Heart left ventricle (tissue), 16 donors: ENCODE data around the gene SCRG1. TPM values are rescaled to one million over a fixed set of nuclear protein-coding genes. Genes with fewer than 3 reads are reported as not detected.

ENCODE experiments used
- ATAC-seq, 4 donors: fragments of 200-7000 bp; cut with Tn5 transposase; one replicate each; pipeline ENCODE4 v1.9.1; 2020 to 2022; ENCODE audit warnings: moderate library complexity in 4 of 4, mild to moderate bottlenecking in 3 of 4, moderate number of reproducible peaks in 1 of 4
- DNase-seq, 5 donors: peaks; one replicate each; pipeline ENCODE4 v3.0.0-alpha.2; 2020
- H3K27ac ChIP-seq, 12 donors: fragments of 200-600 bp; sonication (generic) in 4 of 12; one replicate each; pipeline versions ENCODE4 v1.5.0 to v1.8.0; 2016 to 2022; ENCODE audit warnings: mild to moderate bottlenecking in 2 of 12
- H3K27me3 ChIP-seq, 9 donors: fragments of 200-600 bp; sonication (generic) in 2 of 9; one replicate each; pipeline versions ENCODE4 v1.5.1 to v1.8.0; 2016 to 2022; ENCODE audit warnings: mild to moderate bottlenecking in 3 of 9
- H3K36me3 ChIP-seq, 9 donors: fragments of 200-600 bp; sonication (generic) in 2 of 9; one replicate each; pipeline versions ENCODE4 v1.5.0 to v1.8.0; 2018 to 2022; ENCODE audit warnings: mild to moderate bottlenecking in 2 of 9
- H3K4me1 ChIP-seq, 12 donors: fragments of 200-600 bp; sonication (generic) in 4 of 12; one replicate each; pipeline versions ENCODE4 v1.5.0 to v1.8.0; 2016 to 2022; ENCODE audit warnings: mild to moderate bottlenecking in 3 of 12
- H3K4me3 ChIP-seq, 12 donors: fragments of 200-600 bp; sonication (generic) in 4 of 12; one replicate each; pipeline versions ENCODE4 v1.5.0 to v1.8.0; 2017 to 2022; ENCODE audit warnings: mild to moderate bottlenecking in 9 of 12, moderate library complexity in 4 of 12
- H3K9me3 ChIP-seq, 12 donors: fragments of 200-600 bp; sonication (generic) in 4 of 12; one replicate each; pipeline versions ENCODE4 v1.5.0 to v1.8.0; 2016 to 2022; ENCODE audit warnings: mild to moderate bottlenecking in 1 of 12
- POLR2A ChIP-seq, 2 donors: fragments of 450-650 bp; IDR thresholded peaks; one replicate each; pipeline ENCODE4 v1.6.1; 2017; ENCODE audit warnings: antibody characterized with exemption in 2 of 2, mild to moderate bottlenecking in 2 of 2, moderate library complexity in 2 of 2
- WGBS, 4 donors: extraction: QIAGEN DNeasy Blood & Tissue Kit in 2 of 4; methylation state at CpG; one replicate each; pipeline versions ENCODE4 v1.1.5 to v1.1.7; 2013 to 2018; 5-methylcytosine and 5-hydroxymethylcytosine counted together
- intact Hi-C, 10 donors: fragments of 100-400 bp; cut with DNase I; formaldehyde crosslinking; loops; one replicate each; pipeline versions ENCODE4 v1.11.1 to v1.14.2; 2022
- polyA plus RNA-seq, 2 donors: library from polyadenylated mRNA; stranded (reverse); fragments of 200-250 nt; gene quantifications; one replicate each; pipeline ENCODE4 v1.2.3, GENCODE V29; 2013
- total RNA-seq, 9 donors: library from RNA; depleted of rRNA in 2 of 9; stranded (reverse); fragments of >200 nt in 2 of 9; fragmentation: NEBNext Ultra II Directional in 3 of 9; extraction: Animal tissue kit (Norgen Biotek cat#: 25700) in 3 of 9; gene quantifications; one replicate each; pipeline versions ENCODE4 v1.1.0 to v1.2.4, GENCODE V29; 2016 to 2023
- TF ChIP-seq, protein P1 (sequence below), 12 donors: fragments of 200-600 bp; sonication (generic) in 4 of 12; IDR thresholded peaks; one replicate each; pipeline versions ENCODE4 v1.5.0 to v1.8.0; 2018 to 2022; ENCODE audit warnings: antibody characterized with exemption in 12 of 12, mild to moderate bottlenecking in 5 of 12
- donor health status: ischemic (EF 13 %, LVEDD 7.1; RV severe dilation, severe dysfunction).
- donor health status: healthy with polysubstance abuse.
- donor health status: DM: no; HTN: yes; CAD: no.
- donor health status: DM: no; HTN: no; CAD: no.
- donor health status: ischemic (EF 25% LVEDD 6.9; RV normal size, moderate dysfunction).
- donor health status: ischemic (EF 25% LVEDD 5.7; RV mildly dilated, moderate dysfunction).
- donor health status: healthy.
- donor health status: DM: yes; HTN: yes; CAD: no.
- donor health status: ischemic (EF 35%, LVEDD 5.7; RV mildly dilated, moderate dysfunction).
- donor health status: nonischemic (EF 11% LVEDD 7.7; RV severe dilation, severe dysfunction).
- donor health status: DM: yes; HTN: yes; CAD: no.
- donor health status: PGD.
- donor health status: ischemic (EF 29% LVEDD 5.4; RV normal size, mild dysfunction).
- donor health status: nonischemic (EF 23%, LVEDD 6.1; RV moderate dilation, normal function).

The SCRG1 gene
- total and polyA plus RNA-seq, 11 donors, result 0.08 to 0.46 (median 0.23) TPM; not detected in 1

DNA sequence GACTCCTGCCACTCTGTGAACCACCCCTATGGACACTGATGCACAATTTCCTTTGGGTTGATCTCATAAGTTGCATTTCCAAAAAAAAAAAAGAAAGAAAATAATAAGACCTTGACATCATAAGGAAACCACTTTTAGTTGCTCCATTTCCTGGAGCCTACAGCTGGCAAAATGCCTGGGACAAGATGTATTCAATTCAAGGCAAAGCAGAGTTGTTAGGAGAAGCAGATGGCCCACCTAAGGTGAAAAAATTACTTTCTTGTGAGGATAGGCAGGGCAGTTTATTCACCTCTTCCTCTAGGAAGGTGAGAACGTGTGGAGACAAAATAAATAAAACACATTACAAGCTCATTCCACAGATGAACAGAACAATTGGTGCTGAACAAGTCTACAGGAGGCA lies 14.1 kb upstream of the SCRG1 start:
- Histone ChIP-seq H3K36me3 (peaks cover 0 to 5% (median 0%) of the 10 kb centered on the region in 9 donors), H3K27me3 (no peaks in the 10 kb centered on the region), H3K4me3 (no peak overlapping the region), H3K27ac (peak overlapping the region in 1 of 12 donors; percentile 20), H3K4me1 (peaks cover 0 to 54% (median 0%) of the 10 kb centered on the region in 12 donors), H3K9me3 (no peaks in the 10 kb centered on the region)
- intact Hi-C loops, result loop anchor here in 5 of 10 donors (5.0 to 10.0 kb wide), 5 partner anchors 41 to 408 kb away; partner anchors contain the start of gene SAP30 (in 1 of the 5)
- ATAC-seq (peak in 1 of 4 donors; percentile 19), DNase-seq (no peak)
- 59 to 67% (median 64%) methylated on average over 1 of the region's 1 CpG for WGBS, 4 donors
- TF ChIP-seq, protein P1, sequence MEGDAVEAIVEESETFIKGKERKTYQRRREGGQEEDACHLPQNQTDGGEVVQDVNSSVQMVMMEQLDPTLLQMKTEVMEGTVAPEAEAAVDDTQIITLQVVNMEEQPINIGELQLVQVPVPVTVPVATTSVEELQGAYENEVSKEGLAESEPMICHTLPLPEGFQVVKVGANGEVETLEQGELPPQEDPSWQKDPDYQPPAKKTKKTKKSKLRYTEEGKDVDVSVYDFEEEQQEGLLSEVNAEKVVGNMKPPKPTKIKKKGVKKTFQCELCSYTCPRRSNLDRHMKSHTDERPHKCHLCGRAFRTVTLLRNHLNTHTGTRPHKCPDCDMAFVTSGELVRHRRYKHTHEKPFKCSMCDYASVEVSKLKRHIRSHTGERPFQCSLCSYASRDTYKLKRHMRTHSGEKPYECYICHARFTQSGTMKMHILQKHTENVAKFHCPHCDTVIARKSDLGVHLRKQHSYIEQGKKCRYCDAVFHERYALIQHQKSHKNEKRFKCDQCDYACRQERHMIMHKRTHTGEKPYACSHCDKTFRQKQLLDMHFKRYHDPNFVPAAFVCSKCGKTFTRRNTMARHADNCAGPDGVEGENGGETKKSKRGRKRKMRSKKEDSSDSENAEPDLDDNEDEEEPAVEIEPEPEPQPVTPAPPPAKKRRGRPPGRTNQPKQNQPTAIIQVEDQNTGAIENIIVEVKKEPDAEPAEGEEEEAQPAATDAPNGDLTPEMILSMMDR (IDR thresholded peaks at IDR 0.05), result no peak
- TF ChIP-seq POLR2A (IDR thresholded peaks at IDR 0.05), result no peak

DNA sequence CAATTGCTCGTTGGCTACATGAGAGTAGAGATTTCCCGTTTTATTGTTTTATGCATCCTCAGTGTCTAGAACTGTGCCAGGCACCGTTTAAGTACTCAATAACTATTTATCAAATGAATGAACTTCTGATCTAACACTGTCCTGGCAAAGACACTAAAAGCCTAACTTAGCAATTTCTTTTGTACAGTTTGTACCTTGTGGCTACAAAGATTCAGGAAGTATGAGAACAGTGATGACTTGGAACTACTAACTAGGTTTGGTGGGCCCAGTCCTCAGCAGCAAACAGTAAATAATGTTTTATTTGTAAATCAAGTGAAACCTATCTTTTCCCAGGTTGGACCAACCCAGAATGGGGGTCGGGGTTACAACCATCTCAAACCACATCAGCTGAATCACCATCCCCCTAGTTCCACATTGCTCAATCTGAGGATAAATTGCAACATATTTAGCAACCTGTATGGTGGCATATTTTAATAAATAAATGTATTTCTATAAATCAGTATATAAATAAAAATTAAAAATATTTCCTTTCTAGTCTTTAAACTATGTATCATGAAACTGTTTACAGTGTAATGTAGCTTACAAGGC lies 12.3 kb upstream of the SCRG1 start:
- 58 to 65% (median 61%) methylated on average over 4 of the region's 4 CpGs for WGBS, 4 donors
- TF ChIP-seq, protein P1 (IDR thresholded peaks at IDR 0.05), result no peak
- TF ChIP-seq POLR2A (IDR thresholded peaks at IDR 0.05), result no peak
- Histone ChIP-seq H3K4me1 (peaks cover 0 to 54% (median 0%) of the 10 kb centered on the region in 12 donors), H3K4me3 (no peak overlapping the region), H3K27me3 (no peaks in the 10 kb centered on the region), H3K27ac (peak overlapping the region in 1 of 12 donors; percentile 18), H3K9me3 (no peaks in the 10 kb centered on the region), H3K36me3 (peaks cover 0 to 5% (median 0%) of the 10 kb centered on the region in 9 donors)
- intact Hi-C loops, result loop anchor here in 5 of 10 donors (5.0 to 10.0 kb wide), 5 partner anchors 39 to 406 kb away; partner anchors contain the start of gene SAP30 (in 1 of the 5)
- DNase-seq, result no peak
- peak in 3 of 4 donors; percentile 4 to 47 (median 32) for ATAC-seq

DNA sequence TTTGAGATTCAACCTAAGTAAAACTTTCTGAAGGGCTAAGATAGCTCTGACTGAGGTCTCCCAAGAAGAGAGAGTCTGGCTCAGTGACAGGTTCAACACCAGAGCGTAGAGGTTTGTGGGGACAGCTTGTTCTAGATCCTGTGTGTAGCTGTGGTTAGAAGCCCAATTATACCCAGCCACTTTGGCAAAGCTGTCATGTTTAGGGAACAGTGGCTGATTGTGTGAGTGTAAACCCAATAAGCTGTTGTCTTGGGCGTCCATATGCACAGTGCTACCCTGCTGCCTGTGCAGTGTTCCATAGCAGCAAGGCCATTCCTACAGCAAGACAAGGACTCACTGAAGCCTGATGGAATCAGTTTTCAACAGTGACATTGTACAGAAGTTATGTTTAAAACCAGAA lies 11.2 kb upstream of the SCRG1 start:
- 40 to 50% (median 48%) methylated on average over 2 of the region's 2 CpGs for WGBS, 4 donors
- no peak overlapping the region for H3K4me3 ChIP-seq
- peaks cover 0 to 11% (median 0%) of the 10 kb centered on the region in 9 donors for H3K36me3 ChIP-seq
- DNase-seq, result peak in 1 of 5 donors; percentile 32
- no peaks in the 10 kb centered on the region for H3K9me3 ChIP-seq
- no peak overlapping the region for H3K27ac ChIP-seq
- peak; percentile 56 to 83 (median 70) for ATAC-seq
- peaks cover 0 to 46% (median 0%) of the 10 kb centered on the region in 12 donors for H3K4me1 ChIP-seq
- no peaks in the 10 kb centered on the region for H3K27me3 ChIP-seq
- no peak for TF ChIP-seq POLR2A (IDR thresholded peaks at IDR 0.05)
- TF ChIP-seq, protein P1 (IDR thresholded peaks at IDR 0.05), result no peak
- intact Hi-C loops, result loop anchor here in 5 of 10 donors (5.0 to 10.0 kb wide), 5 partner anchors 38 to 405 kb away; partner anchors contain the start of gene SAP30 (in 1 of the 5)

DNA sequence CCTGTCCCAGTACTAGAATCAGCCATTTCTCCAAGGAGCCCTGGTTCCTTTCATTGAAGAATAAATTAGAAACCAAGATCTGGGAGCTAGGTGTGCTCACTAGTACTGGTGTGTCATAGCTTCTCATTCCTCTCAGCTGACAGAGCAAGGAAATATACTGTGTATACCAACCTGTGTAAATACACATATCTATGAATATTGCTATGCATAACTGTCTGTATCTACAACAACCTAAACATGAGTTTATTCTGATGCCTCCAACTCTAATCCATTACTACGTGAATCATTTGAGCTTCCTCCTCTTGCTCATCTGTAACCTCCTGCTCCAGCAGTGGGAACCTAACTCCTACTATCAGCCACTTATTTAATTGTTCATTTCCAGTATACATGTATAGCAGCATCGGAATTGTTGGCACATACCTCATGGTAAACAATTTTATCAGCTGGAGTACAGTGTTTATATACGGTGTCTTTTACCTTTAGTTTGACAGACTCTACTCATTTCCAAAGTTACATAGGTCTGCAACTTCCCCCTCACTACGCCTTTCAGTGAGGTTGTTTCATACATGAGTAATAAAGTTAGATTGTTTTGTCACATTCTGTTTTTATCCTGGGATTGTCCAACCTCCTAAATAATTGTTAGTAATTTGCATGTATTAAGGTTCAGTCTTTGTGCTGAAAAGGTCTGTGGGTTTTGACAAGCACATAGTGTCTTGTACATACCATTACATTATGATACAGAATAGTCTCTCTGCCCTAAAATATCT lies 7.1 kb upstream of the SCRG1 start:
- ATAC-seq, result no peak
- Histone ChIP-seq H3K27ac (no peak overlapping the region), H3K4me1 (peaks cover 0 to 6% (median 0%) of the 10 kb centered on the region in 12 donors), H3K27me3 (no peaks in the 10 kb centered on the region), H3K4me3 (no peak overlapping the region), H3K36me3 (peaks cover 0 to 23% (median 11%) of the 10 kb centered on the region in 9 donors), H3K9me3 (no peaks in the 10 kb centered on the region)
- TF ChIP-seq POLR2A (IDR thresholded peaks at IDR 0.05), result no peak
- TF ChIP-seq, protein P1 (IDR thresholded peaks at IDR 0.05), result no peak
- DNase-seq, result no peak
- WGBS, 4 donors, result 95 to 98% (median 96%) methylated on average over 4 of the region's 4 CpGs
- intact Hi-C loops, result no loop called here
